ENCODE data around the gene ALPL. TPM values are rescaled to one million over a fixed set of nuclear protein-coding genes. Genes with fewer than 3 reads are reported as not detected.

The ALPL gene
- total RNA-seq, 1 experiment from 2014 or later, result not detected

DNA sequence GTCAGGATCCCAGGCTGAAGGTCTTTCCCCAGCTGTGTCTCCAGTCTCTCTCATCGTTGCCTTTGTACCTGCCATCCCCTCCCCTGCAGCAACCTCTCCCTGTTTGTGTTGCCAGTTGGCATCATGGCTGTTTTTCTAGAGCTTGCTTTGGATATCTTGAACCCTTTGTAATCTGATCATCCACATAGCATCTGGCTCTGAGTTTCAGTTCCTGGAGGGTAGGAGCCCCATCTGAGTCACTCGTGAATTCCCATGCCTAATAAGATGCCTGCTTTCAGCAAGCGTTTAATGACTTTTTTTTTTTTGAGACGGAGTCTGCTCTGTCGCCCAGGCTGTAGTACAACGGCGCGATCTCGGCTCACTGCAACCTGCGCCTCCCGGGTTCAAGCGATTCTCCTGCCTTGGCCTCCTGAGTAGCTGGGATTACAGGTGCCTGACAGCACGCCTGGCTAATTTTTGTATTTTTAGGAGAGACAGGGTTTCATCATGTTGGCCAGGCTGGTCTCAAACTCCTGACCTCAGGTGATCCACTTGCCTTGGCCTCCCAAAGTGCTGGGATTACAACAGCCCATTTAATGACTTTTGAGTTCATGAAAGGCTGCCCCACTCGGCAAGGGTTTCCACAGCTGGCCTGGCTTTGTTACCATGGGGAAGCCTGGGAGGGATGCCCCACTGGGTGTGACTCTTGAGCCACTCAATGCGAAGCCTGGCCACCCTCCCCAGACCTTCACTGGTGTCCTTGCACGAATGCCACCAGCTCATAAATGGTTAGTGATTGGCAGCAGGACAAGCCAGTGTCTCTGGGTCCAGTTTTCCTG lies 11.9 kb downstream of the ALPL start:
- CTCF ChIA-PET, result interaction anchor here (0.7 kb wide), 1 partner anchor 230 kb away, joined by 4 read pairs; no protein-coding TSS in a partner anchor
- Histone ChIP-seq H3K27ac (no peak overlapping the region), H3K9me2 (ENCODE audit: insufficient read depth) (no peaks in the 10 kb centered on the region), H3F3A (ENCODE audit: insufficient read depth, low read depth) (no peaks in the 10 kb centered on the region), H4K20me1 (ENCODE audit: insufficient read depth) (no peaks in the 10 kb centered on the region), H3K9me3 (ENCODE audit: insufficient read depth, low read depth) (no peaks in the 10 kb centered on the region), H3K79me2 (ENCODE audit: low read depth) (no peaks in the 10 kb centered on the region), H3K4me2 (no peak overlapping the region), H3K36me3 (ENCODE audit: low read depth) (no peaks in the 10 kb centered on the region), H3K27me3 (ENCODE audit: insufficient read depth, low read depth) (no peaks in the 10 kb centered on the region), H3K4me3 (no peak overlapping the region), H3K4me1 (replicated peaks; ENCODE audit: insufficient read depth) (no peaks in the 10 kb centered on the region; the same call in 1 of the 2 replicates), H2AFZ (no peak overlapping the region)
- POLR2A ChIA-PET (ENCODE audit: unreplicated experiment), result no interaction called here
- intact Hi-C loops (cut with micrococcal nuclease; ENCODE audit: unreplicated experiment), result no loop called here
- TF ChIP-seq, protein P1, sequence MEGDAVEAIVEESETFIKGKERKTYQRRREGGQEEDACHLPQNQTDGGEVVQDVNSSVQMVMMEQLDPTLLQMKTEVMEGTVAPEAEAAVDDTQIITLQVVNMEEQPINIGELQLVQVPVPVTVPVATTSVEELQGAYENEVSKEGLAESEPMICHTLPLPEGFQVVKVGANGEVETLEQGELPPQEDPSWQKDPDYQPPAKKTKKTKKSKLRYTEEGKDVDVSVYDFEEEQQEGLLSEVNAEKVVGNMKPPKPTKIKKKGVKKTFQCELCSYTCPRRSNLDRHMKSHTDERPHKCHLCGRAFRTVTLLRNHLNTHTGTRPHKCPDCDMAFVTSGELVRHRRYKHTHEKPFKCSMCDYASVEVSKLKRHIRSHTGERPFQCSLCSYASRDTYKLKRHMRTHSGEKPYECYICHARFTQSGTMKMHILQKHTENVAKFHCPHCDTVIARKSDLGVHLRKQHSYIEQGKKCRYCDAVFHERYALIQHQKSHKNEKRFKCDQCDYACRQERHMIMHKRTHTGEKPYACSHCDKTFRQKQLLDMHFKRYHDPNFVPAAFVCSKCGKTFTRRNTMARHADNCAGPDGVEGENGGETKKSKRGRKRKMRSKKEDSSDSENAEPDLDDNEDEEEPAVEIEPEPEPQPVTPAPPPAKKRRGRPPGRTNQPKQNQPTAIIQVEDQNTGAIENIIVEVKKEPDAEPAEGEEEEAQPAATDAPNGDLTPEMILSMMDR (conservative IDR thresholded peaks at IDR 0.05), result no peak
- TF ChIP-seq EZH2 (IDR thresholded peaks at IDR 0.05; ENCODE audit: low read depth), result no peak
- DNase-seq, result no peak
- no TSS peak for BruUV-seq (replicated peaks)

- TF ChIP-seq, protein P1 (conservative IDR thresholded peaks at IDR 0.05), result no peak
- no peaks in the 10 kb centered on the region for H3K27me3 ChIP-seq (ENCODE audit: insufficient read depth, low read depth)
- H3K4me1 ChIP-seq (replicated peaks; ENCODE audit: insufficient read depth), result no peaks in the 10 kb centered on the region; the same call in 1 of the 2 replicates
- intact Hi-C loops (cut with micrococcal nuclease; ENCODE audit: unreplicated experiment), result no loop called here
- no peak overlapping the region for H2AFZ ChIP-seq
- no peaks in the 10 kb centered on the region for H3K36me3 ChIP-seq (ENCODE audit: low read depth)
- POLR2A ChIA-PET (ENCODE audit: unreplicated experiment), result no interaction called here
- H3K4me3 ChIP-seq, result no peak overlapping the region
- no peaks in the 10 kb centered on the region for H4K20me1 ChIP-seq (ENCODE audit: insufficient read depth)
- no TSS peak for BruUV-seq (replicated peaks)
- no peaks in the 10 kb centered on the region for H3K79me2 ChIP-seq (ENCODE audit: low read depth)
- H3K4me2 ChIP-seq, result no peak overlapping the region
- no peaks in the 10 kb centered on the region for H3F3A ChIP-seq (ENCODE audit: insufficient read depth, low read depth)
- H3K9me2 ChIP-seq (ENCODE audit: insufficient read depth), result no peaks in the 10 kb centered on the region
- CTCF ChIA-PET, result interaction anchor here (0.6 to 0.7 kb wide), 2 partner anchors 158 to 231 kb away, joined by 3 to 4 read pairs; no protein-coding TSS in a partner anchor
- no peaks in the 10 kb centered on the region for H3K9me3 ChIP-seq (ENCODE audit: insufficient read depth, low read depth)
- no peak for DNase-seq
- H3K27ac ChIP-seq, result no peak overlapping the region
Measured at GRCh38 chr1:21521717-21522060, 12.5 kb downstream of the ALPL start.

GRCh38 chr1:21522525-21523038 lies 13.4 kb downstream of the ALPL start:
- H3K36me3 ChIP-seq (ENCODE audit: low read depth), result no peaks in the 10 kb centered on the region
- TF ChIP-seq, protein P1 (conservative IDR thresholded peaks at IDR 0.05), result no peak
- TF ChIP-seq EZH2 (IDR thresholded peaks at IDR 0.05; ENCODE audit: low read depth), result no peak
- no peak for DNase-seq
- H3F3A ChIP-seq (ENCODE audit: insufficient read depth, low read depth), result no peaks in the 10 kb centered on the region
- H3K4me2 ChIP-seq, result no peak overlapping the region
- ChIA-PET CTCF (no interaction called here), POLR2A (ENCODE audit: unreplicated experiment) (no interaction called here)
- no TSS peak for BruUV-seq (replicated peaks)
- no peaks in the 10 kb centered on the region for H3K79me2 ChIP-seq (ENCODE audit: low read depth)
- H2AFZ ChIP-seq, result no peak overlapping the region
- no peaks in the 10 kb centered on the region for H3K9me2 ChIP-seq (ENCODE audit: insufficient read depth)
- intact Hi-C loops (cut with micrococcal nuclease; ENCODE audit: unreplicated experiment), result no loop called here
- no peaks in the 10 kb centered on the region for H3K9me3 ChIP-seq (ENCODE audit: insufficient read depth, low read depth)
- no peaks in the 10 kb centered on the region for H3K4me1 ChIP-seq (replicated peaks; ENCODE audit: insufficient read depth)
- no peaks in the 10 kb centered on the region for H3K27me3 ChIP-seq (ENCODE audit: insufficient read depth, low read depth)
- no peaks in the 10 kb centered on the region for H4K20me1 ChIP-seq (ENCODE audit: insufficient read depth)
- H3K4me3 ChIP-seq, result no peak overlapping the region
- no peak overlapping the region for H3K27ac ChIP-seq
